ENCODE results near the gene DLEC1. TPM values are rescaled to one million over a fixed set of nuclear protein-coding genes. Genes with fewer than 3 reads are reported as not detected.

Gene DLEC1
- total and polyA plus RNA-seq, 2 donors (not counting 1 experiment from before 2014, with no cell fraction given), result 0.52 to 2.1 TPM

GRCh38 chr3:38168151-38169026, 129.4 kb downstream of the DLEC1 start:
- H3K4me1 Mint-ChIP-seq, result peaks cover 70% of the 10 kb centered on the region
- H2AFZ ChIP-seq (ENCODE audit: insufficient read depth, low read depth, low read length, poor library complexity, severe bottlenecking), result no peak overlapping the region
- H3K4me2 ChIP-seq (replicated peaks; ENCODE audit: low read depth, low read length, poor library complexity, severe bottlenecking), result no peak overlapping the region
- H3K27me3 Mint-ChIP-seq, result no peaks in the 10 kb centered on the region
- H3K9me3 ChIP-seq (ENCODE audit: control extremely low read depth in 1 of 3, control insufficient read depth in 2 of 3, insufficient read depth in 1 of 3, low read length in 2 of 3), result no peaks in the 10 kb centered on the region
- POLR2A ChIA-PET, result no interaction called here
- no peaks in the 10 kb centered on the region for H3K36me3 ChIP-seq (replicated peaks in 1 of 2; ENCODE audit: control extremely low read depth in 1 of 2, control insufficient read depth in 1 of 2, extremely low read depth in 1 of 2, insufficient read depth in 2 of 2, low read length in 1 of 2)
- peaks cover 80% of the 10 kb centered on the region for H3K79me2 ChIP-seq (ENCODE audit: control insufficient read depth, insufficient read depth, low read length)
- no peak overlapping the region for H3K4me3 ChIP-seq (ENCODE audit: control extremely low read depth in 1 of 5, extremely low read depth in 1 of 5, insufficient read depth in 1 of 5, low read depth in 2 of 5, low read length in 4 of 5)
- no peak for ATAC-seq (ENCODE audit: low read depth)
- TF ChIP-seq EZH2 (IDR thresholded peaks at IDR 0.05; ENCODE audit: borderline replicate concordance, insufficient read depth, low read depth, low read length, poor library complexity, severe bottlenecking) (no peak), CTCF (IDR thresholded peaks at IDR 0.05) (no peak)
- CTCF ChIA-PET, result no interaction called here
- no peak overlapping the region for H3K27ac ChIP-seq (ENCODE audit: low read length in 2 of 2)
- H3K9me3 Mint-ChIP-seq (ENCODE audit: insufficient read depth), result no peaks in the 10 kb centered on the region
- intact Hi-C loops (cut with micrococcal nuclease), result loop anchor here (10.0 kb wide), 1 partner anchor 886 kb away; the partner anchor contains the start of genes SCN11A and WDR48
- peaks cover 21 to 28% of the 10 kb centered on the region in 2 donors for H3K4me1 ChIP-seq (ENCODE audit: control insufficient read depth in 2 of 2, insufficient read depth in 2 of 2, low read length in 2 of 2)
- peaks cover 48% of the 10 kb centered on the region for H4K20me1 ChIP-seq (ENCODE audit: control insufficient read depth, insufficient read depth, low read length, poor library complexity, severe bottlenecking)
- no CpG with 5 or more reads among the region's 4 CpGs for WGBS (ENCODE audit: insufficient coverage)
- no peak overlapping the region for H3K4me3 Mint-ChIP-seq
- no peak overlapping the region for H3K27ac Mint-ChIP-seq
- no peak for DNase-seq
- no peak overlapping the region for H3K9ac ChIP-seq (ENCODE audit: low read length)
- H3K27me3 ChIP-seq (replicated peaks in 1 of 4; ENCODE audit: control extremely low read depth in 1 of 4, control insufficient read depth in 3 of 4, insufficient read depth in 4 of 4, low read length in 3 of 4), result no peaks in the 10 kb centered on the region

GRCh38 chr3:38169027-38169317, 130.0 kb downstream of the DLEC1 start:
- Mint-ChIP-seq H3K27me3 (no peaks in the 10 kb centered on the region), H3K4me1 (peaks cover 72% of the 10 kb centered on the region), H3K9me3 (ENCODE audit: insufficient read depth) (no peaks in the 10 kb centered on the region), H3K27ac (no peak overlapping the region), H3K4me3 (no peak overlapping the region)
- Histone ChIP-seq H3K4me3 (ENCODE audit: control extremely low read depth in 1 of 5, extremely low read depth in 1 of 5, insufficient read depth in 1 of 5, low read depth in 2 of 5, low read length in 4 of 5) (no peak overlapping the region), H3K4me1 (ENCODE audit: control insufficient read depth in 2 of 2, insufficient read depth in 2 of 2, low read length in 2 of 2) (peaks cover 20 to 27% of the 10 kb centered on the region in 2 donors), H3K4me2 (replicated peaks; ENCODE audit: low read depth, low read length, poor library complexity, severe bottlenecking) (no peak overlapping the region), H2AFZ (ENCODE audit: insufficient read depth, low read depth, low read length, poor library complexity, severe bottlenecking) (no peak overlapping the region), H4K20me1 (ENCODE audit: control insufficient read depth, insufficient read depth, low read length, poor library complexity, severe bottlenecking) (peaks cover 49% of the 10 kb centered on the region), H3K27ac (ENCODE audit: low read length in 2 of 2) (no peak overlapping the region), H3K27me3 (replicated peaks in 1 of 4; ENCODE audit: control extremely low read depth in 1 of 4, control insufficient read depth in 3 of 4, insufficient read depth in 4 of 4, low read length in 3 of 4) (no peaks in the 10 kb centered on the region), H3K36me3 (replicated peaks in 1 of 2; ENCODE audit: control extremely low read depth in 1 of 2, control insufficient read depth in 1 of 2, extremely low read depth in 1 of 2, insufficient read depth in 2 of 2, low read length in 1 of 2) (no peaks in the 10 kb centered on the region), H3K9me3 (ENCODE audit: control extremely low read depth in 1 of 3, control insufficient read depth in 2 of 3, insufficient read depth in 1 of 3, low read length in 2 of 3) (no peaks in the 10 kb centered on the region), H3K79me2 (ENCODE audit: control insufficient read depth, insufficient read depth, low read length) (peaks cover 86% of the 10 kb centered on the region), H3K9ac (ENCODE audit: low read length) (no peak overlapping the region)
- ATAC-seq (ENCODE audit: low read depth) (no peak), DNase-seq (no peak)
- ChIA-PET CTCF (no interaction called here), POLR2A (no interaction called here)
- TF ChIP-seq EZH2 (IDR thresholded peaks at IDR 0.05; ENCODE audit: borderline replicate concordance, insufficient read depth, low read depth, low read length, poor library complexity, severe bottlenecking), result no peak
- no peak for TF ChIP-seq CTCF (IDR thresholded peaks at IDR 0.05)
- intact Hi-C loops (cut with micrococcal nuclease), result loop anchor here (10.0 kb wide), 1 partner anchor 886 kb away; the partner anchor contains the start of genes SCN11A and WDR48
- no CpG with 5 or more reads among the region's 1 CpG for WGBS (ENCODE audit: insufficient coverage)

All from B cell (primary cell).